GM18505 (cell line): ENCODE data around the gene TBC1D17.

Experiments used
- ATAC-seq: cut with Tn5 transposase; IDR thresholded peaks from one replicate; pipeline ENCODE4 v1.9.1; 2021; ENCODE audit not compliant: unreplicated experiment
- POLR2A ChIP-seq: IDR thresholded peaks from 4 replicates; pipeline ENCODE4 v1.6.1; 2011; ENCODE audit warnings: borderline replicate concordance; ENCODE audit not compliant: insufficient read depth, insufficient read length; ENCODE audit errors: extremely low read depth

The TBC1D17 gene

DNA sequence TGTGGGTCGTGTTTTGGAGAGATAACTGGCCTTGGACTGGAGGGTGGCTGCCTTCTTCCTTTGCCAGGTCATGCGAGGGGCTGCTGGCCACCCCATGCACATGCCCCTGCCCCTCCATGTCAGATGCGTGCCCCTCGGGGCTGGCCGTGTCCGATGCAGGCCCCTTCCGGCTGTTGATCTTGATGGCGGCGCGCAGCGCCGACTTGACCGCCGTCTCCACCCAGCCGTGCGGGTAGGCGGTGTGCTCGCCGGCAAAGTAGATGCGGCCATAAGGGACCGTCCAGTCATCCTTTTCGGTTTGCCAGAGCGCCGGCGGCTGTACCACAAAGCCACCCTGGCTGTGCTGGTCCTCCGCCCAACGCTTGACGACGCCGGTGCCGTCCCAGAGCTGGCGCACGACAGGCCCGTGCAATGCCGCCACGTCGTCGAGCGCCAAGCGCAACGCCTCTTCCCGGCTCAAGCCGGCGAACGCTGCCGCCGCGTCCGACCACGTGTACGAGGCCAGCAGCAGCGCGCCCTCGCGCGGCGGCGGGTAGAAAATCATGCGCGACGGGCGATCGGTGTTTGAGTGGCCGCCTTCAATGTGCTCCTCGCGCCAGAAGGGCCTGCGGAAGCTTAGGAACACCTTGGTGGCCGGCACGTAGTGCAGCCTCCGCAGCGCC lies 12.3 kb downstream of the TBC1D17 start:
- ATAC-seq: peak; percentile 33
- no peak for TF ChIP-seq POLR2A

DNA sequence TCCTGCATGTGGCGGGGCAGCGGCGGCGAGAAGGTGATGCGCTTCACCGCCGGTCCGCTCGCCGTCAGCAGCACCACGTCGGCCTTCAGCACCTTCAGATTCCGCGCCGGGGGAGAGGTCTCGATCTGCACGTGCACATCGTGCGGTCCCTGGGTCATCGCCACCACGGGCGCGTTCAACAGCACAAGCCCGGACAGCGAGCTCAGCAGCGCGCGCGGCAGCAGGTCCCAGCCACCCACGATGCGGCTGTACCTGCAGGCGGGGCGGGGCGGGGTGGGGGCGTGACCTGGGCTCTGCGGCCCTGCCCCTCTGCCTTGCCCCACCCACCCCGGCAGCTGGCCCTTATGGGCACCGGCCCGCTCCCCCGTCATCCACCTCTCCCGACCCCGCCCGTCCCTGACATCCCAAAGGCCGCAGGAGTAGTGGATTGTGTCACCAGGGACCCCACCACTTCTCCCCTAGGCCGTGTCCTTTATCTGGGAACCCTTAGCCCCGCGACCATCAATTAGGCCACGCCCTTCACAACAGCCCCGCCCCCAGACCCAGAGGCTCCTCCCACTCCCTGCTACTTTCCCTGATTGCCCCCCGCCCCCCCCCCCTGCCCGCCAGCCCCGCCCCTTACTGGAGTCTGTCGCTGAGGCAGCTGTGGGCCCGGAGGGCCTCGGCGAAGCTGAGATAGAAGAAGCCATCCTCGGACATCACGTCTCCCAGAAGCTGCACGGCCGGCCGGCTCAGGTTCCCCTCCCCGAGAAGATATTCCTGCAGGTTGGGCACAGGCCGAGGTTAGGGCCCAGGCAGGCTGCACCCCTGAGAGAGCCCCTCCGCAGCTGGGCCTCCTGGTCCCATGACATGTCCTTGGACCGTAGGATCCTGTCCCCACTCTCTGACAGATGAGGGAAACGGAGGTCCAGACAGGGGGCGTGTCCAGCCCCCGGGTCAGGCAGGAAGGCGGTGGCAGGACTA lies 13.1 kb downstream of the TBC1D17 start:
- peak; percentile 42 for ATAC-seq
- TF ChIP-seq POLR2A: peak; percentile 12

DNA sequence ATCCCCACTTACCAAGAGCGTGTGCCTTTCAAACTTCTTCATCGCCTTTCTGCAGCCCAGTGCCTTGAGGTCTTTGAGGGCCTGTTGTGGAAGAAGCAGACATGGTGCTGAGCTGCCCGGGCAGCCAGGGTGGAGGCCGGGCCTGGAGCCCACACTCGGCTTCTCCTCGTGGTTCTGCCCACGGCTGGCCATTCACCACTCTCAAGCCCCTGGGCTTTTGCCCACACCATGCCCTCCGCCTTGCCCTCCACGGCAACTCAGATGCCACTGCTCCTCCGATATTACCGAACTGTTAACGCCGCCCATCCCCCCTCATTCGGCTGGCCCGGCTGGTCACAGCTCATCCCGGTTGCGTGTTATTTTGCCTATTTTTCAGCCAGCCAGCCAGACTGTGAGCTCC lies 13.9 kb downstream of the TBC1D17 start:
- TF ChIP-seq POLR2A: no peak
- no peak for ATAC-seq

DNA sequence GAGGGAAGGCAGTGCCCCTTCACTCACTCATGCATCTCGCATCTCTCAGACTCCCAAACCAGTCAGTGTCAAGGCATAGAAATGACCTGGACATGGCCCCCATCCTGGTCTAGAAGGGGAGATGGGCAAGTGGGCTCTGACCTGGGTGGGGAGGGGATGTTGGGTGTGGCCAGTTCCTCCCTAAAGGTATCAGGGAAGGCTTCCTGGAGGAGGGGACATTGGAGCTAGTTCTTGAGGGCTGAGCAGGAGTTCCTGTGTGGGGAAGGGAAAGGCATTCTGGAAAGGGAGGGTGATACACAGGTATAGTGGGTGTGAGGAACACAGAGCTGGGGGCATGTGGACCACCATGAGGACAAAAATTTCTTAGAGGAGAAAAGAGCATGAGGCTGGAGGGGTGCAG lies 15.2 kb downstream of the TBC1D17 start:
- TF ChIP-seq POLR2A: no peak
- no peak for ATAC-seq

DNA sequence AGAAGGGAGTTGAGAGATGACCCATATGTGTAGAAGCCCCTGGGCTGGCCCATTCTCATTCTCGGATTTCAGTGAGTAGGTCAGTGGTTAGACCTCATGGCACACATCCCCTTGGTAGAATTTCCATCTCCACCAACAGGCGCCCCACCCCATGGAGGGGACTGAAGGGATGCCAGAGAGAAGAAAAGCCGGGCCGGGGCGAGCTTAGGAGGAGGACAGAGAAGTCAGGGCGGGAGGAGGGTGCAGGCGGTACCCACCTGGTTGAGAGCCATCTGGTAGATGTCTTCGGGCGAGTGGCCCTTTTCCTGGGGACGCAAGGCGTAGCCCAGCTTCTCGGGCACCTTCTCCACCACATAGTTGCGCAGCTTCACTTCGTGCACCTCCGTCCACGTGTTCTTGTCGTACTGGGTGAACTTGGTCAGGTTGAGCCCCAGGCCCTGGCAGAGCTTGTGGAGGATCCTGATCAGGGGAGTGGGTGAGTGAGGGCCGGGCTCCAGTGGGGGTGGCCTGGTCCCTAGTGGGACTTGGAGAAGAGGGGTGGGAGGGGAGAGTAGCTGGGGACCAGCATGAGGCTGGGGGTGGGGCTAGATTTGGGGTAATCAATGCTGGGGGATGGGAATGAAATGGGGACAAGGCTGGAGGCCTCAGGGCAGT lies 16.6 kb downstream of the TBC1D17 start:
- peak; percentile 35 for TF ChIP-seq POLR2A

DNA sequence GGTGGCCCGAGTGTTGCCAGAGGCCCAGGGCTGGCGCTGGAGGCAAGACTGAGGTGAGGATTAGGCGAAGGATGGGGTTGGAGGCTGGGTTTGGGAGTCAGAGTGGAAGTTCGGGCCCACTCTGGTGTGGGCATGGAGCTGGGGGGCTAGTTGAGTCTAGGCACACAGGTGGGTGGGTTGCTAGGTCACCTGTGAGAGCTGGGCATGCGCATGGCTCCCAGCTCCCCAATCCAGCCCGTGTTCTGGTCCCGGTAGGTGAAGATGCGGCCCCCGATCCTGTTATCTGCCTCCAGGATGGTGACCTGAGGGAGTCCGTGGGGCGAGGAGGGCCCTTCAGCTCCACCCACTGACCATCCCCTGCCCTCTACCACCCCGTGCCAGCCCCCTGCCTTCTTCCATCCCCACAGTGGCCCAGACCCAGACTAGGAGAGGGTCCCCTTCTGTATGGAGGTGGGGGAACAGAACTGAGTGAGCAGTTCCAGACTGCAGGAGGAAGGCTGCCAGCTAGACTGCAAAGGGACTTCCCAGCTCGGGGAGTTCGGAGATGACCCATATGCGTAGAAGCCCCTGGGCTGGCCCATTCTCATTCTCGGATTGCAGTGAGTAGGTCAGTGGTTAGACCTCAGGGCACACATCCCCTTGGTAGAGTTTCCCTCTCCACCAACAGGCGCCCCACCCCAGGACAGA lies 17.5 kb downstream of the TBC1D17 start:
- ATAC-seq: no peak
- peak; percentile 36 for TF ChIP-seq POLR2A

More for the DNA sequence above, 16.6 kb downstream of the TBC1D17 start:
- ATAC-seq: no peak

DNA sequence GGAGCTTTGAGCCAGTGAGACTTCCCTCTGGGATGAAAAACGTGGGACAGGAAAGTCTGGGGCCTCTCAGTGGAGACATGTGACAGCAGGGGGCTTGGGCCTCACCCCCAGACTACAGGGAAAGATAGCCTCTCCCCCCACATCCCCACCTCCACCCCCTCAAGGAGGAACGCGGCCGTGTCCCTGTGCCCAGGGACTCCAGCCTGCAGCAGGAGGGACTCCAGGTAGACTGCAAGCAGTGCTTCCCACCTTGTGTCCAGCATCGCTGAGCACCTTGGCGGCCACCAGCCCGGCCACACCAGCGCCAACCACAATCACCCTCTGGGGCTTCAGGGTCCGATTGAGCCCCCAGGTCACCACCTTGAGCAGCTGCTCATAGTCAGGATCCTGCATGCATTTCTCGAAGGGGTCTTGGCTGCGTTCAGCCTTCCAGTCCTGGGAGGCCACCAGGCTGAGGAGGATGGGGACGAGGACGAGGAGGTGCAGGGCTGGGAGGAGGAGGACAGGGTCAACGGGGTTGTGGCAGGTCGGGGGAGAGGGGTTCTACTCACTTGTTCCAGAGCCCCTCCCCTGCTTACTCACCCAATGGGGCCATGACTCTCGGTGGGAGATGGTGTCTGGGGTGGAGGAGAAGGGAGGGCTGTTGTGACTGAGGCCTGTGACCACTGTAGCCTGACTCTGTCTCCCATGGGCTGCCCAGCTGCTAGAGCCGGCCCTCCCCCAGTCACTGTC lies 18.2 kb downstream of the TBC1D17 start:
- peak; percentile 21 for TF ChIP-seq POLR2A
- ATAC-seq: no peak

DNA sequence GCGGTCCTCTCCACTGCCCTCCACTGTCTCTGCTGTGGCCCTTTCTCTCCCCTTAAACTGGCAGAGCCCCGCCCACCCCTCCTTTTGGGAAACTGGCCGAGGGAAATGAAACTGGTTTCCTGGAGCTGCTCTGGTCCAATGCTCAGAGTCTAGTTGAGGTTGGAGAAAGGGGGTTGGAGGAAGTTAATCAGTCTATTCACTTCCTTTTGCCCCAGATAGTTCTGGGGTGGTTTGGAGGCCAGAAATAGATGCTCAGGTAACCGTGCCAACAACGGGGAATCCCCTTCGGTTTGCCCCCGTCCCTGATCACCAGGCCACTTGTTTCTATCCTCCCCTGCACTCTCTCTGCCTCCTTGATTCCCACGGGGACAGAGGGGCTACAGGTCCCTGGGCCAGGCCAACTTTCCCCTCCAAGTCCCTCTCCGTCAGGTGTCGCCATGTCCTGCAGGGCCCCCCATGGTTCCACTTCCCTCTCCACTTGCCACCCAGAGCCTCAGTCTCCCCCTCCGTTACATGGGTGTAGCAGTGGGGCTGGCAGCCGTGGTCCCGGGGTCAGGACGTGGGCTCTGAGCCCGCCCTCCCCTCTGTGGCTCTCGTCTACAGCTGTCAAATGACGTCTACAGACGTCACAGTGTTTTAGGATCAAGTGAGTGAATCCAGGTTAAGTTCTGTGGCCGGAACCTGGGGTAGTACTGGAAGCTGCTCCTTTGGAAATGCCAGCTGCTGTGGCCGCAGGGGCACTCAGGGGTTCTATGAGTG lies 19.5 kb downstream of the TBC1D17 start, which contains the start of gene IL4I1:
IL4I1 (minus strand) TSS at position 25 of the 759 bp plus-strand sequence. CDS start 727 bp downstream, outside the sequence.
- peak; percentile 65 for TF ChIP-seq POLR2A
- ATAC-seq: peak; percentile 48

DNA sequence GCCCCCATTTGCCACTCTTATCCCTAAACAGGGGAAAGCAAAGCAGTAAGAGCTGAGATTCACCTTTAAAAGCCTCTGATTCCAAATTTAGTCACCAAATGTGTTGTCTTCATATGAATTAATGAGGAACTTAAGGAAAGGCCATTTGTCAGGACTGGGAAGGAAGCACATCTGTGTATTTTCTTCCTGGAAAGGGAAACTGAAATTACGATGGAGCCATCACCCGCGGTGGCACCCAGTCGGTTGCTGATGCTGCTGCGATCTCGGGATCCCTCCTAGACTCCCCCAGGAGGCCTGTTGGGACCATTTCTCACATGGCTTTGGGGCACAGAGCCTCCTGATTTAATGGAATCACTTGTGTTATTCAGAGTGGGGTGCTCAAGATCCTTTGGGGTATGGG lies 26.6 kb downstream of the TBC1D17 start:
- ATAC-seq: no peak
- no peak for TF ChIP-seq POLR2A

DNA sequence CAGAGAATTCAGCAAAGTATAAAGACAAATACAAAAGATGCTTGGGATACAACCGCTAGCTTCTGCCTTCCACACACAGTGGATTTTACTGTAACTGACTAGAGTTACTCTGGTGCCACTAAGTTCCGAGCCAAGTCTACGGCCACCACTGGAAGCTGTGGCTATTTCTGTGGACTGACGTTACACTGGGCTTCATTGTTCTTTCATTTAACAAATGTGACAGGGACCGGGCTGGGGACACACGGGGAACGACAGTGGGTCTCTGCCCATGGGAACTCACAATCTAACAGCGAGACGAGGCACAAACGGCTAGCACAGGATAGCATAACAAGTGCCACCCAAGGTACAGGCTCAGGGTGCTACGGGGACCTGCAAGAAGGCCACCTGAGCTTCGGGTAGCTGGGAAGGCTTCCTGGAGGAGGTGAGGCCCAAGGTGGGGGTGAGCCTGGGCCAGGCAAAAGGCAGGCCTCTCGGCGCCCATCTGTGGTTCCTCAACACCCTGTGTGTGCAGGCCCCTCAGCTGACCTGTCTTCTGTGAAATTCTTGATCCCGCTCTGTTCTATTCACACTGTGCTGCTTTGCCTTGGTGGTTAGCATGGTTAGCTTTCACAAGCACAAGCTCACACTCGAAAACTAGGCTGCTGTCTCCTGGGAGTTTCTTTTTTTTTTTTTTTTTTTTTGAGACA lies 29.5 kb downstream of the TBC1D17 start:
- TF ChIP-seq POLR2A: no peak
- no peak for ATAC-seq

DNA sequence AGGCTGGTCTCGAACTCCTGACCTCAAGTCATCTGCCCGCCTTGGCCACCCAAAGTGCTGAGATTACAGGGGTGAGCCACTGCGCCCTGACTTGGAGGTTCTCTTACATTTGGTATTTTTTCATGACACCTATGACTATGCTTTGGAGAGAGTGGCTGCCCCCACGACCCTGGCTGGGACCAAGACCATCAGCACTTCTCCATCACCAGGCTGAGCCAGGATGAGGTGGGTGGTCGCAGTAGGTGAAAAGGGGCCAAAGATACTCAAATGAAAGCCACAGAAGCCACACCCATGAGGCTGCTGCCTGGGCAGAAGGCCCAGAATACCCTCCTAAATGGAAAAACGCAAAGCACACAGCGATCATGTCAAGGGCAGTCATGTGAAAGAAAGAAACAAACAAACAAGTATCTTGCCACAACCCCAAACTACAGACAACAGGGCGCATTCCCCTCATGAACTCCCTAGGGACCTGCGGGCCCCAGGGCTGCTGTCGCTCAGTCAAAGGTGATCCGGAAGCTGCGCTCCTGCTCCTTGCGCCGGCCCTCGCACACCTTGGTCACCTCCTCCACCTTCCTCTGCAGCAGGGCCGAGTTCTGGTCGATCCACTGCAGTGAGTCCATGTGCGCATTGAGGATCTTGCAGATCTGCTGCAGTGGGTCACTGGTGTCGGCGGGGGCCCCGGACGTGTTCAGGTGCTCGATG lies 30.4 kb downstream of the TBC1D17 start:
- TF ChIP-seq POLR2A: no peak
- ATAC-seq: no peak
